ENCODE results near the gene PRPS1. TPM values are rescaled to one million over a fixed set of nuclear protein-coding genes. Genes with fewer than 3 reads are reported as not detected.

The PRPS1 gene
- total RNA-seq, 1 experiment from 2014 or later: 126 TPM

- TF ChIP-seq CTCF (IDR thresholded peaks at IDR 0.05) (no peak), STAT6 (CRISPR knock-in tag; conservative IDR thresholded peaks at IDR 0.05; ENCODE audit: low read depth) (no peak), IRF1 (CRISPR knock-in tag; IDR thresholded peaks at IDR 0.05) (no peak), ZNF121 (CRISPR knock-in tag; IDR thresholded peaks at IDR 0.05) (no peak), ZNF281 (CRISPR knock-in tag; IDR thresholded peaks at IDR 0.05) (no peak), ATF3 (CRISPR knock-in tag; conservative IDR thresholded peaks at IDR 0.05) (no peak), TCF7 (CRISPR knock-in tag; IDR thresholded peaks at IDR 0.05; ENCODE audit: low read depth) (no peak), MYBL2 (CRISPR knock-in tag; IDR thresholded peaks at IDR 0.05) (no peak), AR (CRISPR knock-in tag; IDR thresholded peaks at IDR 0.05) (no peak)
Measured at GRCh38 chrX:107601326-107601725, 27.0 kb upstream of the PRPS1 start (continued).

- CTCF ChIA-PET: no interaction called here
- Mint-ChIP-seq H3K27ac (no peak overlapping the region), H3K4me1 (peaks cover 16% of the 10 kb centered on the region), H3K36me3 (peaks cover 2% of the 10 kb centered on the region; the same call in 1 of the 2 replicates), H3K9me3 (no peaks in the 10 kb centered on the region), H3K4me3 (no peak overlapping the region), H3K27me3 (ENCODE audit: low read depth) (no peaks in the 10 kb centered on the region)
- ATAC-seq (no peak), DNase-seq (ENCODE audit: low spot score) (no peak)
- POLR2A ChIA-PET: no interaction called here
- TF ChIP-seq TEAD1 (CRISPR knock-in tag; IDR thresholded peaks at IDR 0.05): no peak
Measured at GRCh38 chrX:107601759-107602158, 26.6 kb upstream of the PRPS1 start.

- ChIA-PET CTCF (no interaction called here), POLR2A (interaction anchor here (0.6 kb wide), 1 partner anchor 25 kb away, joined by 3 read pairs; the partner anchor contains the start of gene PRPS1)
- peaks cover 2% of the 10 kb centered on the region; the same call in 1 of the 2 replicates for H3K36me3 Mint-ChIP-seq
- DNase-seq (ENCODE audit: low spot score) (no peak), ATAC-seq (no peak)
- TF ChIP-seq KAT7 (CRISPR knock-in tag; IDR thresholded peaks at IDR 0.05; ENCODE audit: borderline replicate concordance) (no peak), HMGA2 (CRISPR knock-in tag; IDR thresholded peaks at IDR 0.05) (no peak), GABPB1 (CRISPR knock-in tag; IDR thresholded peaks at IDR 0.05) (no peak), MLX (CRISPR knock-in tag; IDR thresholded peaks at IDR 0.05) (no peak), ZBTB21 (CRISPR knock-in tag; IDR thresholded peaks at IDR 0.05; ENCODE audit: borderline replicate concordance) (no peak), ZNF425 (CRISPR knock-in tag; conservative IDR thresholded peaks at IDR 0.05) (no peak), IRF2 (CRISPR knock-in tag; IDR thresholded peaks at IDR 0.05; ENCODE audit: borderline replicate concordance, low read depth) (no peak)
- H3K4me3 Mint-ChIP-seq: no peak overlapping the region
- no peaks in the 10 kb centered on the region for H3K27me3 Mint-ChIP-seq (ENCODE audit: low read depth)
- no peaks in the 10 kb centered on the region for H3K9me3 Mint-ChIP-seq
- H3K4me1 Mint-ChIP-seq: peaks cover 12% of the 10 kb centered on the region
- no peak overlapping the region for H3K27ac Mint-ChIP-seq
Measured at GRCh38 chrX:107602694-107603239, 25.5 kb upstream of the PRPS1 start.
